HG03060 (cell line): ENCODE results near the gene B9D1.

Experiments used
- ATAC-seq: cut with Tn5 transposase; IDR thresholded peaks from one replicate; pipeline ENCODE4 v1.9.1; 2021; ENCODE audit warnings: low read depth, moderate number of reproducible peaks; ENCODE audit not compliant: unreplicated experiment

Gene B9D1

DNA sequence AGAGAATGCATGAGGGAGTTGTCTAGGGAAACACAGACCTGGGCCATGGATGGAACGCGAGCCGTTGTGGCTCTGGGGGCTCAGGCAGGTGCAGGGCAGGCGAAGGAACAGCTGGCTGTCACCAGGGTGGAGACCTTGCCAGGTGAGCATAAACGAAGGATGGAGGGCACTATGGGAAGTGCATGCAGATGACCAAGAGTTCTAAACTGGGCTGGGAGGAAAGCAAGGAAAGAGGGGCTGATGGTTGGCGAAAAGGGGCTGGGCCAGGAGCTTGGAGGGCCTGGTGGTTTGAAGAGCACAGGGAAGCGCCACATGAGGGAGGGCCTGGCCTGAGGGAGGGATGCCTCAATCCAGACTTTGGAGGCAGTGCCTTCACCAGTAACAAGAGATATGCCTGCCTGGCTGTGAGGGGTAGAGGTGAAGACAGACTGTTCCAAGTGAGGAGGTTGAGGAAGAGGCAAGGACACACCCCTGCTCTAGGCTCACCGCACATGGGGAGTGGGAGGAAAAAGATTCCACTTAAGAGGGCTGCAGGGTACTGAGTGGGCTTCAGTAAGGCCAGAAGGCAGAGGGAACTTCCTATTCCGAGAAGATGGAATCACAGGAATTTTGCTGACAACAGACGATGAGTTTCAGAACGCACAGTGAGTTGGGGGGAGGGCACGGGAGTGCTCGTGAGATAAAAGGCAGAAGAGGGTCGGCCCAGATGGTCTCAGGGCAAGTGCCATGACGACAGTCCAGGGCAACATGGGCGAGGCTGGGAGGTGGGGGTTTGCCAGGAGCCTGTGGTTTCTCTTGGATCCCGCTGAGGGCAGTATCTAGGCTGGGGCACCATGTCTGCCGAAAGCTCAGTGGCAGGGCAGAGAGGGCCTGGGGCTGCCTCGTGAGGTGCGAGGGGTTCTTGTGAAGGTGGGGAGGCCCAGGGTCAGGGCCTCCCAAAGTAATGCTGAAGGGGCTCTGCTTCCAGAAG, 20.6 kb downstream of the B9D1 start:
- ATAC-seq, result no peak

DNA sequence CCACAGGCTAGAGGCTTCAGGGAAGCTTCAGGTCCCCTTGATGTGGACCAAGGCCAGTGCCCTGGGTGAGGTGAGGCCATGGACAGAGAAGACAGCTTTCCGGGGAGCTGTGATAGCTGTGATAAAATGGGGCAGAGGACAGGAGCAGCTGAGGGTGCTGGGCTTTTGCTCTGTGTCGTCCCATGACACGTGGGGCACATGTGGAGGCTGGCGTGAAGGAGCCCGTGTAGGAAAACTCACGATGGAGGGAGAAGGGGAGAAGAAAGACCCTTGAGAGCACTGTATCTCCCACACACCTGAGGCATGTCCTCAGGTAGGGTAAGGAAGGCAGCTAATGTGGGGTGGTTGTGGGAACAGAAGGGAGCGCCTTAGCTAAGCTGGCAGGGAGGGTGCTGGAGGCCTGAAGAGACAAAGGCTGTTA, 21.3 kb downstream of the B9D1 start:
- ATAC-seq, result no peak

DNA sequence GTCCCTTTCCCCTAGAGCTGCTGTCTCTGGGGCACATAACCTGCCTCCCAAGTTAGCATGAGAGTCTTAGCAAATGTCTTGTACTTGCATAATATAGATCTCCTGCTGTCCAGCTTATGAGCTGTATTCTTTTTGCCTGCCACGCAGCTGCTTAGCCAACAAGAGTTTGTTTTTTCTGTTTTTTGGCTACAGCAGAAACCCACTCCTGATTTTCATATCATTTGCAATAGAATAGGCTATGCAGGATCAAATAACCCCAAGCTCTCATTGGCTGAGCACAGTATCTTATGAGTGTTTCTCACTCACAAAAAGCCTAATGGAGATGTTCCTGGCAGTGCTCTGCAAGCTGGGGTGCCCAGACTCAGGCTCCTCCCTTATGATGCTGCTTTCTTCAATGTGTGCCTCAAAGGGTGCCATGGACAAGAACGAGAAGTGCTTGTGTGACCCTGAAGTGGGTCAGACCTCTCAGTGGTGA, 23.1 kb downstream of the B9D1 start:
- no peak for ATAC-seq

DNA sequence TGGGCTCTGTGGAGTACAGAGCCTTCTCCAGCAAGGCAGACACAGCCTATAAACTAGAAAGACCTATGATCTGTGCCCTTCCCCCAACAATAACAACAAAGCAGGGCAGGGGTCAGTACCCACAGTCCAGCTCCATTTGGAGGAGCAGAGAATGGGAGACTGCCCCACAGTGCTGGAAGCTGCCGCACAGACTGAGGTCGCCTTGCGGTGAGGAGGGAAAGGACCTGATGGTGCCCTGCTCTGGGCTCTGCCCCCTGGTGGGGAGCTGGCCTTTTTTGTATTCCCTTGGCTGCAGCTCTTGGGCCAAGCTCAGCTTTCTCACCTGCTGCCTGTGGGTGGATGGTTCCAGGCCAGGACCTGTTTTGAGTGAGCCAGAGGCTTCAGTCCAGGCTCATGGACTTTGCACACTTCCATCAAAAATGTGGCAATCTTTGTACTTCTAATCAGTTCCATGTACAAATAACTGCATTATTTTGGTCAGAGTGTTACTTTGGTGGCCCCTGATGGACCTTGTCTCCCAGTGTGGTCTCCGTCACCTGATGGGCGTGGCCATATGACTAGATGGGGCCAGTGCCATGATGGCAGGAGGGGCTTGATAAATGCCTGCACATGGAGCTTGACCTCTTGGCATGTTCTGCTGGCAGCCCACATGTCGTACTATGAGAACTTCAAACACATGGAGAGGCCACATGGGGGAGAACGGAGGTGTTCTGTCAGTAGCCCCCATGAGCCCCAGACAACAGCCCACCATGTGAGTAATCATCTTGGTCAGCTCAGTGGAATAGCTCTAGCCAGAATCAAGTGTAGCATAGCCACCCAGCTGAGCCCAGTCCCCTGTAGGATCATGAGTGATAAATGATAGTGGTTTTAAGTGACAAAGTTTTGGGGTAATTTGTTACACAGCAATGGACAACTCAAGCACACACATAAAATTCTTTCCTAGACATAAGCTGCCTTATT, 24.2 kb downstream of the B9D1 start:
- peak; percentile 49 for ATAC-seq

DNA sequence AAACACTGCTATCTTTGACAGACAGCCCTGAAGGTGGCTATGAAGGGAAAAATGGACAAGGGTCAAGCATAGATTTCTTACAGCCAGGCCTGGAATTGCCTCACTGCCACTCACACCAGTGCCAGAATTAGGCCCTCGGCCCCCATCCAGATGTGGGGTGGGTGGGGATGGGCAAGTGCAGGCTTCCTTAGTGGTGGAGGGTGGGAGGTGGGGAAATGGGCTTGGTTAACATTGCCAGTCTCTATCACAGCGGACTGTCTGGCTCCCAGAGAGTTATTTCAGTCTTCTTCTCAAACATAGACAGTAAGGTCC, 24.9 kb downstream of the B9D1 start:
- no peak for ATAC-seq

DNA sequence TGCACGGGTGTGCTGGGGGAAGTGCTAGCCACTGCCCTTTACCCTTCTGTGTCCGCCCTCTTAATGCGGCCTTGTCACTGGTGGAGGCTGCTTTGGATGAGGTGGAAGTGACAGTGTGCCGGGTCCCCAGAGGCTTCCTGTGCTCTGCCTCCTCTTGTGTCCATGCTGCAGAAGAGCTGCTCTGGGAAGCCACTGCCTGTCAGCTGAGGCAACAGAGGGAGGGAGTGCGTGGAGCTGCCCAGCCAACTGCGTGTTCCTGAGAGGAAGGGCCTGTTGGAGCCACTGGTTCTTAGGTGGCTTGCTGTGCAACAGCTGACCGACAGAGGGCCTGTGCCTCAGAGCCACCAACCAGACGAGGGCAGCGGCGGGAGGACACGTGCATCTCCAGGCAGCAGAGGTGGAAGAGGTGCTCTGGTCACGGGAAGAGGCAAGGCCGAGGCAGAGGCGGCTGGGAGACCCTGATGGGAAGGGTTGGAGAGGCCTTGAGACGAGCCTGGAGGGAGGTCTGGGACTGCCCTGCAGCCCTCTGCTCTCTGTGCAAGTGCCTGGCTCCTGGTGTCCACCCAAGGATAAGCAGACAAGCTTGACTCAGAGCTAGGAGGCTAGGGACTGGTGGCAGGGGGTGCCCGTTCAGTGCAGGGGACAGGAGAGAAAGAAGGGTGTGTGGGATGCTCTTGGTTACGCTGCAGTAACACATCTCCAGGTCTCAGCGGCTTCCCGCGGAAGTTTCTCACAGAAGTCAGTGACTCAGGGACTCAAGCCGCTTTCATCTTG, 25.4 kb downstream of the B9D1 start:
- no peak for ATAC-seq

DNA sequence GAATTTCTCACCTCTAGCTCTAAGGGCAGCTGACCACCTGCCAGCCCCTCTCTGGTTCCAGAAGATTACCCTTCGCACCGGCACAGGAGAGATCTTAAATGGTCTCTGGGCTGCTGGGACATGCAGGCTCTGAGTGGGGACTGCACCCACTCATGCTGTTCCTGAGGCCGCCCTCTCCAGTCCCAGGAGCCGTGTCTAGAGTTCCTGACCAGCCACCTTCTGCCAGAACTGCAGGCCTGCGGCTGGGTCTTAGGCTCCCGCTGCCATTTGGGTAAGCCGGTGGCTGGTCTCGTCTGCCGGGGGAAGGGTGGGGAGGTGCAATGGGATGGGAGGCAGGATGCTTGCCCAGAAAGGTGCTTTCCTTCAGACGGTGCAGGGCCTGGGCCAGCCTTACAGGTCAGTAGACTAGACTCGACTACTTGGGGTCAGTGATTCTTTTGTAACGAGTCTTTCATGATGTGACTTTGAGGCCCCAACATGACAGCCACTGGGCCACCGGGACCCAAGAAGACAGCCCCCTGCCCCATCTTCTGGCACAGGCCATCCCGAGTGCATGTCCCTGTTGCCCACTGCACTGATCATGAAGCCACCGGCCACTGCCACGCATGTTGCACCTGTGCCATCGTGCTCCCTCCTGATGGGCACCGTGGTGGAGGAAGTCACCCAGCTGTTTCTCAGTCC, 26.4 kb downstream of the B9D1 start:
- no peak for ATAC-seq

DNA sequence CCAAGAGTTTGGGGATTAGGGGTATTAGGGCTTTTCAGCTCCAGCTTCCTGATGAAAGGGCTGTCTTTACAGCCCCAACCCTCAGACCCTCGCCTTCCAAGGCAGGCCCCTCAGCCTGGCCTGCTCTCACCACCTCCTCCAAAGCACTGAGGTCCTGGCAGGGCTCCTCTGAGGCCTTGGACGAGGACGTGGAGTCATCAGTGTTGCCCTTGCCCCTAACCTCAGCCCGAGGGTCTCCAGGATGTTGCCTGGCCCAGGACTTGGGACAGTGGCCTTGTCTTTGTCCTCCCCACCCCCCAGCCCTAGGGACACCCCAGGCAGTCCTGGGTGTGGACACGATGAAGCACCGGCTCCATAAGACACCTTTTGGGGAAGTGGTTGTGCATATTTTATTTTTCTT, 28.2 kb downstream of the B9D1 start:
- ATAC-seq, result no peak

DNA sequence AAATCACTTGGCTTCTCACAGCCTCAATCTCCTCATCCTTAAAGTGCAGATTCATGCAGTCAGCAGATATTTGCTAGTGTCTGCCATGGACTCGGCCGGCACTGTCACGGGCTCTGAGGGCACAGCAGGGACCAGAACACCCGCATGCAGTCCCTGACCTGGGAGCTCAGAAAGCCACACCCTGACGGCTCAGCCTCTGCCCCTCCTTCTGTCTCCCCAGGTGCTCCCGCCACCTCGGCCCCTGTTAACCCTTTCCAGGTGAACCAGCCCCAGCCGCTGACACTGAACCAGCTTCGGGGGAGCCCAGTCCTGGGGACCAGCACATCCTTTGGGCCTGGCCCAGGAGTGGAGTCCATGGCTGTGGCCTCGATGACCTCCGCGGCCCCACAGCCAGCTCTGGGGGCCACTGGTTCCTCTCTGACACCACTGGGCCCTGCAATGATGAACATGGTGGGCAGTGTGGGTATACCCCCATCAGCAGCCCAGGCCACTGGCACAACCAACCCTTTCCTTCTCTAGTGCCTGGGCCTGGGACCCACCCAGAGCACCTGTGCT, 28.7 kb downstream of the B9D1 start:
- no peak for ATAC-seq

DNA sequence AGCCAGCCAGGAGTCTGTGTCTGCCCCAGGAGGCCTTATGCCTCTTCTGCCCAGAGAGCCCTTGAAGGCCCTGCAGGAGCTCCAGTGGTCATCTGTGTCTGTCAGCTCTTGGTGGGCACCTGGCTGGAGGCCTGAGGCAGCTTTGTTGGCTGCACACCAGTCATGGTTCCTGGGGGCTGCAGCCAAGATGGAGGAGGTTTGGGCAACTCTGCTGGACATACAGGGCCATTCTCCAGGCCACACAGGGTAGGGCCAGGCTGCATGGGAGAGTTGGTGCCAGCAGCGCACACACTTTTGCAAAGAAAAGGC, 29.4 kb downstream of the B9D1 start:
- ATAC-seq, result no peak

DNA sequence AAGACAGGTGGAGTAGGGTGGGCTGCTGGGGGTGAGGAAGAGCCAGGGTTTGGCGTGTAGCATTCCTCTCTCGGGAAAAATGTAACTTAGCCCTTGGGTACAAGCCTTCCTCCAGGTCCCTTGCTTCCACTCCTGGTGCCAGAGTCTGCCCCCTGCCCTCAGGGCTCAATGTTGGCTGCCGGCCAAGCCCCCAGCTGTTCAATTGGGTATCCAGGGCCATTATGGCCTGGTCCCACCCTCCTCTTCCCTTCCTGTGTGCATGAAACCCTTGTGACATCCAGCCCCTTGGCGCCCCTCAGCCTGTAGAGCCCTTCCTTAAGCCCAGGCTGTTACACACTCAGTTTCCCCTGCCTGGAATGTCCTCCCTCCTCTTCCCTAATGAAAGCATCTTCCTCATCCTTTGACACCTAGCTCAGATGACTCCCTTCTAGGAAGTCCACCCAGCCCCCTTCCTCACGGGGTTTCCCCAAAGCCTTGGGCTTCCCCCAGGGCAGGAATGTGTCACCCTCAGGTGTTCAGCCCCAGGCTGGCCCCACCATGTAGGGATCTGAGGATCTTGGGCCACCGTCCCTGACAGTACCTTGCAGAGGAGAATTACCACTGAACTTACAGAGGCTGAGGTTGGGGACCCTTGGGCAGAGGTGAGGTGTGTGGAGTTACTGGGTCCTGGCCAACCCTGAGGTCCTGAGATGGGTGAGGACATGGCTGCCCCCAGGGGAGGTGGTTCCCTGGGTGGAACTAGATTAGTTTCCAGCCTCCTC, 30.0 kb downstream of the B9D1 start:
- ATAC-seq, result no peak

DNA sequence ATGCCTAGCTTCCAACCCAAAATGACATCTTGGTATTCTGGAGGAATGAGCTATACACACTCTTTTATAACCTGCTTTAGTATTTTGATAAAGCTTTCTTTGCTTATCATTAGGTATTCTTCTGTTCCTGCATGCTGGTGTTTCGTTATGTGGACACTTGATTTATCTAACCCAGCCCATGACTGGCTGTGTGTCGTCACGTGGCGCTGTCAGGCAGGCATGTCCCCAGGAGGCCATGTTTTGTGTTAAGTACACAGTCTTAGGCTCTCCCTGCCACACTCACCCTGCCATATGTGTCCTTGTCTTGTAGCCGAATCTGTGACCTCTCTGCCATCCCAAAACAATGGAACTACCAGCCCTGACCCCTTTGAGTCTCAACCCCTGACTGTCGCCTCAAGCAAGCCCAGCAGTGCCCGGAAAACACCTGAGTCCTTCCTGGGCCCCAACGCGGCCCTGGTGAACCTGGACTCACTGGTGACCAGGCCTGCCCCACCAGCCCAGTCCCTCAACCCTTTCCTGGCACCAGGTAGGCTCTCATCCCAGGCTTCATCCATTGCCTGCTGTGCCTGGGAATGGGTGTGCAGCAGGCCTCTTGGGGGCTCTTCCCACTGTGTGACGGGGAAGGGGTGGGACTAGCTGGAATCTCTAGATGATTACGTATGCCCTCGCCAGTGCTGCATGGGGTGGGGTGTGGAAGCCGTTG, 30.8 kb downstream of the B9D1 start:
- no peak for ATAC-seq

DNA sequence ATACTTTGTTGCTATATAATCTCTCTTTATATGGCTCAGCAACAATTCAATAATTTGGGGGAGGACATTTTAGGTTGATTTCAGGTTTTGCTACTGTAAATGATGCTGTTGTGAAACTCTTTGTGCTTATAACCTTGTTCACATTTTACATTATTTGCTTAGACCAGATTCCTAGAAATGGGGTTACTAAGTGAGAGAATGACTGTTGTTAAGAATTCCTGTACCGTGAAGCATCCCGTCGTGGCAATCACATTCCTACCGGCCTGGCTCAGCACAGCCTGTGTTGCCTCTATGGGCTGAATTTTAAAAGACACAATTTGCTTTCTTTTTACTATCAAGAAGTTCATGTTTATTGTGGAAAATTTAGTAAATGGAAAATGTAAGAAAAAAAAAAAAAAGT, 31.4 kb downstream of the B9D1 start:
- no peak for ATAC-seq

DNA sequence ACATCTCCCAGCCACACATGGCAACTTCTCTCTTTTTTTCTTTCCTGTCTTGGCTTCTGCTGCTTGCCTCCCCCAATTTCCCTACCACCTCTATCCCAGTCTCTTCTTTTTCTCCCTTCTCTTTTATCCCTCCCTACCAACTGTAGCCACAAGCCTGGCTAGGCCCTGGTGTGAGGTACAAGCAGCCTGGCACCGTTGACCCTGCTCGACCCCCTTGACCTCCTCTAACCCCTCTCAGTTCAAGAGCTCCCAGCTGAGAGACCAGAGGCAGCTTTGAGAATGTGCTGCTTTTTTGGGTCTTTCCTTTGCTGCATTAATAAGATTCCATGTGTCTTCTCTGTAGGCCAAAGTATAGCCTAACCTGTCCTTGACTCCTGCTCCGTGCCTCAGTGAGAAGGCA, 32.3 kb downstream of the B9D1 start:
- ATAC-seq, result no peak

DNA sequence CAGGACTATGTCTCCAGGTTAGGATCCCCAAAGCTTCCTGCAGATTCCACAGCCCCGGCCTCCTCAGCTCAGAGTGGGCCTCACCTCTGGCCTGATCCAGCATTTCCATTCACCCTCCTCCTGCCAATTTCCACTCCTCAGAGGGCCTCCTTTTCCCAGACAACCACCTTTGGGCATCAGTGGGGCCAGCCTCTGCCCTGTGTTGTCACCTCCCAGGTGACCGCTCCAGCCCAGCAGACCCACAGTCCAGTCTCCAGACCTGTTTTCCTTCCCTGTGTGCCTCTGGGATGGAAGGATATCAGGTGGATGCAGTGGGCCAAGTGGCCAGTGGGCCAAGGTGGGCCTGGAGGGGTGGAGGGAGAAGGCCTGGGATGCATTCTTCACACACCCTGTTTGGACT, 32.7 kb downstream of the B9D1 start:
- no peak for ATAC-seq

DNA sequence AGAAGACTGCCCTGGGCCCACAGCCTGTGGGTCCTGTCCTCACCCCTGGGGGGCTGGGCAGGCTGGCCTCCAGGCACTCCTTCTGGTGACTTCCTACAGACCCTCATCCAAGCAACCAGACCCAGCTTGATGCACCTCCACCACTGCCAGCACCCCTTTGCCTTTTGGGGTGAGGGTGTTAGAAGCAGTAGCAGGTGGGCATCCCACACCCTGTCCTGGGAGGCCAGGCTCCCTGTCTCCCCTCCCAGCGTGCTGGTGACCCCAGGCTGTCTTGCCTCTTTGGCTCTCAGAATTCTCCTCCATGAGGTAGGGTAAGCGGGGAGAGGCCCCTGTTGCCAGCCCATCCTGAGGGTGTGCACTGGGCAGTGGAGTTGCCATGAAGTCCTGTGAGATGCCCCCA, 33.4 kb downstream of the B9D1 start:
- no peak for ATAC-seq

DNA sequence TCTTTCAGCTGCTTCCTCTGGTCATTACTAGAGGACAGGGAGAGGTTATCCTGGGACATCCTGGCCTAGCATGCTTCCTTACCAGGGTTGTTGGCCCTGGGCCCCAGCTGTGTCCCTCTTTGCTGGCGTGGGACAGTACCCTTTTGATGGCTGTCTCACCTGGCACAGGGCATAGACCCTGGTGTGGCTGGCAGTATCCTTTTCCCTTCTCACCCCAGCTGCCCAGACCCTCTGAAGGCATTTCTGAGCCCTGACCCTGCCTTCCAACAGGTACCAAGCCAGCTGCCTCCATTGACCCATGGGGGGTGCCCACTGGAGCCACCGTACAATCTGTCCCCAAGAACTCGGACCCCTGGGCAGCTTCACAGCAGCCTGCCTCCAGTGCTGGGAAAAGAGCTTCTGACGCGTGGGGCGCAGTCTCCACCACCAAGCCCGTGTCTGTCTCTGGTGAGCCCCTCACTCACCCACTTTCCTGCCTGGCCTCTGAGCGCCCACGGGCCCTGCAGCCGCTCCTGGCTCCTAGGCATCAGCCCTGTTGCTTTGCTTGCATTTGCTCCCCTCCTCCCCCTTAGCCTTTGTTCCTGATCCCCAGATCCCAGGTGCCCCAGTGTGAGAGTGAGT, 34.0 kb downstream of the B9D1 start:
- ATAC-seq, result no peak
